ENCODE data around the gene CCDC73. TPM values are rescaled to one million over a fixed set of nuclear protein-coding genes. Genes with fewer than 3 reads are reported as not detected.

Gene CCDC73
- total and polyA plus RNA-seq, 7 donors = 0.01 TPM; not detected in 6

DNA sequence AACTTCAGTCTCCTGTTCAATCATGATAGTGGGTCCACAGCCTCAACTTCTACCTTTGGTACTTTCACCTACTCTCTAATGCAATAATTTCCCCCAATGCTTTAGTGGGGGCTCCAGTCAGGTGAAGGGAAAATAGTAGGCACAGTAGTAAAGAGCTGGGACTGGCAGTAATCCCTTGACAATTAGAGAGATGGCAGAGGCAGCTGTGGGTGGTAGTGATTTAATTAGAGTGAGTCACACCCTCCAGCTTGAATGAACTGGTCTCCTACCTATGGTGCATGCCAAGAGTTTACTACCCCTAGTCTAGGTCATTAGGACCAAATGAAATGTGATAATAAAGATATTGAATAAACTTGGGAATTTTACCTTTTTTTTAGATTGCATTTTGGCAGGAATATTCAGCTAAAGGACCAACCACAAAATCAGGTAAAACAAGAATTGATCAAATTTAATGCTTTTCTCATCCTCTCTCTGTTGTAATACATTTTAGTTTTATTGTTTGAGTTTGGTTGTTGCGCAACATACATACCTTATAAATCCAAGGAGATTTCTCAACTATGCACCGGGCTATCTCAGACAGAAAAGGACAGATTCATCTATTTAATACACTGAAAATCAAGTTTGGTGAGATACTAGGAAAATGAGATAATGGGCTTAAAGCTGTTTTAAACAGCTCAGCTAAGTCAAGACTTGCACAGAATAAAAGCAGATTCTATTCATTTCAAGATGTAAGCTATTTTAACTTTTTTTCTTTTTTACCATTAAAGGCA is 44.2 kb upstream of the CCDC73 start:
- H3K4me3 ChIP-seq = no peak overlapping the region
- peaks cover 0 to 6% (median 2%) of the 10 kb centered on the region in 3 donors for H3K27me3 ChIP-seq (ENCODE audit: insufficient read depth in 3 of 3, low read length in 2 of 3)
- 65 to 78% (median 75%) methylated on average over 2 of the region's 2 CpGs for WGBS, 3 donors
- ATAC-seq (no peak), DNase-seq (no peak)
- TF ChIP-seq, protein P1, sequence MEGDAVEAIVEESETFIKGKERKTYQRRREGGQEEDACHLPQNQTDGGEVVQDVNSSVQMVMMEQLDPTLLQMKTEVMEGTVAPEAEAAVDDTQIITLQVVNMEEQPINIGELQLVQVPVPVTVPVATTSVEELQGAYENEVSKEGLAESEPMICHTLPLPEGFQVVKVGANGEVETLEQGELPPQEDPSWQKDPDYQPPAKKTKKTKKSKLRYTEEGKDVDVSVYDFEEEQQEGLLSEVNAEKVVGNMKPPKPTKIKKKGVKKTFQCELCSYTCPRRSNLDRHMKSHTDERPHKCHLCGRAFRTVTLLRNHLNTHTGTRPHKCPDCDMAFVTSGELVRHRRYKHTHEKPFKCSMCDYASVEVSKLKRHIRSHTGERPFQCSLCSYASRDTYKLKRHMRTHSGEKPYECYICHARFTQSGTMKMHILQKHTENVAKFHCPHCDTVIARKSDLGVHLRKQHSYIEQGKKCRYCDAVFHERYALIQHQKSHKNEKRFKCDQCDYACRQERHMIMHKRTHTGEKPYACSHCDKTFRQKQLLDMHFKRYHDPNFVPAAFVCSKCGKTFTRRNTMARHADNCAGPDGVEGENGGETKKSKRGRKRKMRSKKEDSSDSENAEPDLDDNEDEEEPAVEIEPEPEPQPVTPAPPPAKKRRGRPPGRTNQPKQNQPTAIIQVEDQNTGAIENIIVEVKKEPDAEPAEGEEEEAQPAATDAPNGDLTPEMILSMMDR (IDR thresholded peaks at IDR 0.05) = no peak
- H3K9me3 ChIP-seq = no peaks in the 10 kb centered on the region
- no peak overlapping the region for H3K27ac ChIP-seq
- H3K36me3 ChIP-seq (ENCODE audit: insufficient read depth in 1 of 2, low read depth in 1 of 2) = no peaks in the 10 kb centered on the region
- H3K4me1 ChIP-seq = no peaks in the 10 kb centered on the region
- intact Hi-C loops (cut with DNase I) = no loop called here

DNA sequence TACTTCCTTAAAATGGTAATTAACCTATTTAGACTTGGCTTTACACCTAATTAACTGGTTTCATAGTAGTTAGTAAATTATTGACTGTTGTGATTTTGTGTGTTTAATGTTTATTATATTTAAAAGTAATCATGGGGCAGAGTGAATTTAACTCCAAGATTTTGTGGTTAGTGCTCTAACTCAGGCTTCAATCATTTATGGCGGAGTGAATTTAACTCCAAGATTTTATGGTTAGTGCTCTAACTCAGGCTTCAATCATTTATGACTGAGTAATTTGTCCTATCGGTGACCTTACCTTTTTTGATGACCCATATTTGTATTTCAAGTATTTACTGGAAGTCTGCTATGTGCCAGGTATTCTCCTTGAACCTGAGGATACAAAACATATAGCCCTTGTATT is 42.5 kb upstream of the CCDC73 start:
- TF ChIP-seq, protein P1 (IDR thresholded peaks at IDR 0.05) = no peak
- Histone ChIP-seq H3K27me3 (ENCODE audit: insufficient read depth in 3 of 3, low read length in 2 of 3) (peaks cover 0 to 17% (median 13%) of the 10 kb centered on the region in 3 donors), H3K9me3 (no peaks in the 10 kb centered on the region), H3K4me3 (no peak overlapping the region), H3K4me1 (no peaks in the 10 kb centered on the region), H3K36me3 (ENCODE audit: insufficient read depth in 1 of 2, low read depth in 1 of 2) (no peaks in the 10 kb centered on the region), H3K27ac (no peak overlapping the region)
- no peak for DNase-seq
- no peak for ATAC-seq
- WGBS, 3 donors = 76 to 85% (median 82%) methylated on average over 2 of the region's 2 CpGs
- intact Hi-C loops (cut with DNase I) = no loop called here

GRCh38 chr11:32833921-32834320 is 39.5 kb upstream of the CCDC73 start:
- no peaks in the 10 kb centered on the region for H3K9me3 ChIP-seq
- H3K27ac ChIP-seq = no peak overlapping the region
- no peaks in the 10 kb centered on the region for H3K4me1 ChIP-seq
- intact Hi-C loops (cut with DNase I) = no loop called here
- TF ChIP-seq, protein P1 (IDR thresholded peaks at IDR 0.05) = no peak
- ATAC-seq = no peak
- no peak overlapping the region for H3K4me3 ChIP-seq
- H3K27me3 ChIP-seq (ENCODE audit: insufficient read depth in 3 of 3, low read length in 2 of 3) = peaks cover 6 to 46% (median 17%) of the 10 kb centered on the region in 3 donors
- no peak for DNase-seq
- no peaks in the 10 kb centered on the region for H3K36me3 ChIP-seq (ENCODE audit: insufficient read depth in 1 of 2, low read depth in 1 of 2)
- 56 to 79% (median 67%) methylated on average over 1 of the region's 1 CpG for WGBS, 3 donors

- no peaks in the 10 kb centered on the region for H3K9me3 ChIP-seq
- intact Hi-C loops (cut with DNase I) = no loop called here
- H3K4me1 ChIP-seq = no peaks in the 10 kb centered on the region
- 17 to 36% (median 35%) methylated on average over 3 of the region's 3 CpGs for WGBS, 3 donors
- H3K27ac ChIP-seq = no peak overlapping the region
- no peak overlapping the region for H3K4me3 ChIP-seq
- TF ChIP-seq, protein P1 (IDR thresholded peaks at IDR 0.05) = no peak
- no peaks in the 10 kb centered on the region for H3K36me3 ChIP-seq (ENCODE audit: insufficient read depth in 1 of 2, low read depth in 1 of 2)
- peaks cover 6 to 41% (median 17%) of the 10 kb centered on the region in 3 donors for H3K27me3 ChIP-seq (ENCODE audit: insufficient read depth in 3 of 3, low read length in 2 of 3)
- ATAC-seq = no peak
- no peak for DNase-seq
Measured at GRCh38 chr11:32831221-32831620, 36.8 kb upstream of the CCDC73 start.

Data from psoas muscle (tissue), 8 donors.